22Rv1 (cell line): ENCODE measurements around the gene ITFG1.

Source experiments
- H3K27ac ChIP-seq: fragments of 450-650 bp; 2 replicates; pipeline ENCODE4 v1.5.1; 2017
- CTCF ChIP-seq: fragments of 450-650 bp; IDR thresholded peaks from 2 replicates; pipeline ENCODE4 v1.5.1; 2017; ENCODE audit warnings: mild to moderate bottlenecking
- ZFX ChIP-seq: fragments of 450-650 bp; IDR thresholded peaks from 2 replicates; pipeline ENCODE4 v1.6.1; 2017; ENCODE audit warnings: antibody characterized with exemption, borderline replicate concordance

ITFG1 gene

GRCh38 chr16:47236716-47237115, 224.1 kb downstream of the ITFG1 start:
- no peak for TF ChIP-seq CTCF

GRCh38 chr16:47230296-47230695, 230.6 kb downstream of the ITFG1 start:
- H3K27ac ChIP-seq, result no peak overlapping the region
- TF ChIP-seq CTCF (no peak), ZFX (no peak)

More at GRCh38 chr16:47236716-47237115, 224.1 kb downstream of the ITFG1 start:
- no peak overlapping the region for H3K27ac ChIP-seq

- TF ChIP-seq CTCF (no peak), ZFX (no peak)
- no peak overlapping the region for H3K27ac ChIP-seq
Measured at GRCh38 chr16:47229053-47230050, 231.5 kb downstream of the ITFG1 start.

GRCh38 chr16:47228241-47228640, 232.6 kb downstream of the ITFG1 start:
- H3K27ac ChIP-seq, result no peak overlapping the region
- TF ChIP-seq ZFX, result no peak
- no peak for TF ChIP-seq CTCF

- TF ChIP-seq ZFX (no peak), CTCF (no peak)
- H3K27ac ChIP-seq, result no peak overlapping the region
Measured at GRCh38 chr16:47213761-47214440, 247.0 kb downstream of the ITFG1 start.

- no peak overlapping the region for H3K27ac ChIP-seq
- TF ChIP-seq ZFX (no peak), CTCF (no peak)
Measured at GRCh38 chr16:47211218-47211617, 249.6 kb downstream of the ITFG1 start.
